AG09309 (cell line): ENCODE results near the gene RAD23B.
A peak's percentile ranks its signal among the peaks of the same experiment; 100 is the strongest.

Experiments used
- DNase-seq: peaks from one replicate; pipeline ENCODE4 v3.0.0-alpha.2; 2010; ENCODE audit warnings: low read depth
- H3K4me3 ChIP-seq: 2 replicates; pipeline ENCODE4 v1.5.1; 2011; ENCODE audit warnings: mild to moderate bottlenecking, low read depth, low read length, moderate library complexity; ENCODE audit not compliant: control insufficient read depth
- TF ChIP-seq, protein P1 (sequence below): IDR thresholded peaks from 2 replicates; pipeline ENCODE4 v1.5.1; 2011; ENCODE audit warnings: mild to moderate bottlenecking, low read depth, low read length, inconsistent platforms; ENCODE audit not compliant: insufficient read depth, control insufficient read depth; ENCODE audit errors: missing control alignments

RAD23B gene

GRCh38 chr9:107243742-107244141 is 39.3 kb upstream of the RAD23B start:
- TF ChIP-seq, protein P1, sequence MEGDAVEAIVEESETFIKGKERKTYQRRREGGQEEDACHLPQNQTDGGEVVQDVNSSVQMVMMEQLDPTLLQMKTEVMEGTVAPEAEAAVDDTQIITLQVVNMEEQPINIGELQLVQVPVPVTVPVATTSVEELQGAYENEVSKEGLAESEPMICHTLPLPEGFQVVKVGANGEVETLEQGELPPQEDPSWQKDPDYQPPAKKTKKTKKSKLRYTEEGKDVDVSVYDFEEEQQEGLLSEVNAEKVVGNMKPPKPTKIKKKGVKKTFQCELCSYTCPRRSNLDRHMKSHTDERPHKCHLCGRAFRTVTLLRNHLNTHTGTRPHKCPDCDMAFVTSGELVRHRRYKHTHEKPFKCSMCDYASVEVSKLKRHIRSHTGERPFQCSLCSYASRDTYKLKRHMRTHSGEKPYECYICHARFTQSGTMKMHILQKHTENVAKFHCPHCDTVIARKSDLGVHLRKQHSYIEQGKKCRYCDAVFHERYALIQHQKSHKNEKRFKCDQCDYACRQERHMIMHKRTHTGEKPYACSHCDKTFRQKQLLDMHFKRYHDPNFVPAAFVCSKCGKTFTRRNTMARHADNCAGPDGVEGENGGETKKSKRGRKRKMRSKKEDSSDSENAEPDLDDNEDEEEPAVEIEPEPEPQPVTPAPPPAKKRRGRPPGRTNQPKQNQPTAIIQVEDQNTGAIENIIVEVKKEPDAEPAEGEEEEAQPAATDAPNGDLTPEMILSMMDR, result no peak
- H3K4me3 ChIP-seq, result no peak overlapping the region
- DNase-seq, result no peak

GRCh38 chr9:107246259-107247254 is 36.5 kb upstream of the RAD23B start:
- DNase-seq, result no peak

DNA sequence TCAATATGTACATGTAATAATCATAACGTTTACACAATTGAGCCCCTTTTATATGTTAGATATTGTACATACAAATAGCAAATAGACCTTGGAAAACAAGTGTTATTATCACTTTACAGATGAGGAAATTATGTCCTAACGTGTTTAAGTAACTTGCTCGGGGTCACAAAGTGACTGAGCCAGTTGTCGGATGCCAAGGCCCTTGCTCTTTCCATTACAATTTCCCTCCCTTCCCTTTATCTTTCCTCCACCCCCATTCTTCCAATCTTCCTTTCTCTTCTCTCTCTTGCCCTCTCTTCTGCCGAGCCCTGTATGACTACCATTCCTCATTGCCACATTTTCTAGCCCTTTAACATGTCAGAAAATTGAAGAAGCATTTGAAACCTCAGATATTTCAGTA is 34.4 kb upstream of the RAD23B start:
- H3K4me3 ChIP-seq, result no peak overlapping the region
- TF ChIP-seq, protein P1, result no peak
- DNase-seq, result no peak

More at GRCh38 chr9:107246259-107247254, 36.5 kb upstream of the RAD23B start:
- TF ChIP-seq, protein P1, result no peak
- no peak overlapping the region for H3K4me3 ChIP-seq

DNA sequence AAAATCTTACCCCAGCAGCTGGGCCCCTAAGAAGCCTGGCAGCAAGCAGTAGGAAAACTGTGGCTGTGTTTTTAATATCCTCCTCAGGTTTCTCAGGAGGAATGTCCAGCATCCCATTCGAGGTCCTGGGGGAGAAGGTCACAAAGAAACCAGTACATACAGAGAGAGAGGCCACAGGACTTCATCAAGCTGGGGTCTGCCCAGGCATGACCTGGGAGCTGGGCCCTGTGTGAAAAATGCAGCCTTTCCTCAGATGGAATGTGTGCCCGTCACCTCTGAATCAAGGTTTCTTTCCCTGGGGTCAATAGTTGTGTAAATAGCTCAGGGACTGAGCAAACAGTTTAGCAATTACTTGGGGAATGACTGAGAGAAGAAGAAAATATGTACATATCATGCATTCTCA is 33.9 kb upstream of the RAD23B start:
- TF ChIP-seq, protein P1, result no peak
- no peak for DNase-seq
- no peak overlapping the region for H3K4me3 ChIP-seq

- H3K4me3 ChIP-seq, result no peak overlapping the region
- DNase-seq, result no peak
- TF ChIP-seq, protein P1, result no peak
Observed at GRCh38 chr9:107249665-107250285, 33.3 kb upstream of the RAD23B start.

GRCh38 chr9:107251756-107252322 is 31.2 kb upstream of the RAD23B start:
- TF ChIP-seq, protein P1, result no peak
- DNase-seq, result peak; percentile 80
- H3K4me3 ChIP-seq, result no peak overlapping the region
